SK-N-SH (cell line): ENCODE results near the gene CLASRP. TPM values are rescaled to one million over a fixed set of nuclear protein-coding genes. Genes with fewer than 3 reads are reported as not detected.

ENCODE experiments used
- CTCF ChIA-PET: fragments of 300-600, 350-600 bp; formaldehyde crosslinking; extraction: SDS; loops from one replicate; lab custom pipeline; 2021; lab: Yijun Ruan, JAX
- POLR2A ChIA-PET: fragments of 350-600 bp; sonication (Branson Sonifier 250); formaldehyde crosslinking; extraction: SDS; loops from one replicate; lab custom pipeline; 2020; ENCODE audit warnings: antibody characterized with exemption, inconsistent platforms; lab: Yijun Ruan, JAX
- DNase-seq: peaks from one replicate; pipeline ENCODE4 v3.0.0; 2012
- H2AFZ ChIP-seq: fragments of 200-600 bp; sonication (generic); 2 replicates; pipeline ENCODE4 v1.8.1; 2016; ENCODE audit warnings: antibody characterized with exemption, mild to moderate bottlenecking, low read depth
- H3F3A ChIP-seq: fragments of 200-600 bp; sonication (generic); replicated peaks from 2 replicates; pipeline ENCODE3; 2016; ENCODE audit warnings: antibody characterized with exemption, mild to moderate bottlenecking; ENCODE audit not compliant: insufficient read depth
- H3K27ac ChIP-seq, 2 experiments: fragments of 200-500 bp in 1 of 2; fragments of 200-600 bp in 1 of 2; sonication (Bioruptor generic) in 1 of 2; sonication (generic), shearing (Covaris generic) in 1 of 2; 2 replicates each; pipeline versions ENCODE4 v1.5.1 to v1.6.1; 2014 to 2016; ENCODE audit warnings: low read depth in 2 of 2, inconsistent platforms in 1 of 2, low read length in 1 of 2, mild to moderate bottlenecking in 1 of 2, mixed read lengths in 1 of 2
- H3K27me3 ChIP-seq: fragments of 200-600 bp; sonication (generic), shearing (Covaris generic); 2 replicates; pipeline ENCODE4 v1.6.1; 2016; ENCODE audit warnings: mixed run types; ENCODE audit not compliant: insufficient read depth
- H3K36me3 ChIP-seq, 2 experiments: fragments of 200-500 bp in 1 of 2; fragments of 200-600 bp in 1 of 2; sonication (Bioruptor generic) in 1 of 2; sonication (generic) in 1 of 2; replicated peaks in 1 of 2; 2 replicates each; pipeline versions ENCODE3 to v1.5.1; 2014 to 2016; ENCODE audit warnings: low read length in 1 of 2, mild to moderate bottlenecking in 1 of 2; ENCODE audit not compliant: insufficient read depth in 2 of 2, control insufficient read depth in 1 of 2
- H3K4me1 ChIP-seq, 2 experiments: fragments of 200-500 bp in 1 of 2; fragments of 200-600 bp in 1 of 2; sonication (Bioruptor generic) in 1 of 2; sonication (generic), shearing (Covaris generic) in 1 of 2; 2 replicates each; pipeline versions ENCODE4 v1.5.1 to v1.6.1; 2014 to 2016; ENCODE audit warnings: low read depth in 1 of 2, low read length in 1 of 2, mixed run types in 1 of 2; ENCODE audit not compliant: insufficient read depth in 2 of 2, control insufficient read depth in 1 of 2
- H3K4me2 ChIP-seq: fragments of 200-600 bp; sonication (generic), shearing (Covaris generic); 2 replicates; pipeline ENCODE4 v1.6.1; 2017; ENCODE audit warnings: mixed run types
- H3K4me3 ChIP-seq, 2 experiments: fragments of 200-500 bp in 1 of 2; fragments of 200-600 bp in 1 of 2; sonication (Bioruptor generic) in 1 of 2; sonication (generic), shearing (Covaris generic) in 1 of 2; 2 replicates each; pipeline versions ENCODE4 v1.5.1 to v1.8.1; 2014 to 2016; ENCODE audit warnings: low read depth in 2 of 2, inconsistent platforms in 1 of 2, low read length in 1 of 2, mild to moderate bottlenecking in 1 of 2, mixed read lengths in 1 of 2, moderate library complexity in 1 of 2
- H3K79me2 ChIP-seq: fragments of 200-600 bp; sonication (generic); 2 replicates; pipeline ENCODE4 v1.8.1; 2017; ENCODE audit warnings: mild to moderate bottlenecking; ENCODE audit not compliant: insufficient read depth
- H3K9ac ChIP-seq: fragments of 200-600 bp; sonication (generic); 2 replicates; pipeline ENCODE4 v1.6.1; 2017; ENCODE audit warnings: mixed run types
- H3K9me2 ChIP-seq: fragments of 200-600 bp; sonication (generic); 2 replicates; pipeline ENCODE4 v1.6.1; 2017; ENCODE audit warnings: mixed run types
- H3K9me3 ChIP-seq: fragments of 200-600 bp; sonication (generic); 2 replicates; pipeline ENCODE4 v1.6.1; 2017; ENCODE audit warnings: mixed run types, mild to moderate bottlenecking, moderate library complexity
- H4K20me1 ChIP-seq: fragments of 200-600 bp; sonication (generic); 2 replicates; pipeline ENCODE4 v1.6.1; 2017; ENCODE audit warnings: mild to moderate bottlenecking, mixed run types; ENCODE audit not compliant: insufficient read depth
- EP300 ChIP-seq, 2 experiments: IDR thresholded peaks; 2 replicates each; pipeline versions ENCODE4 v1.4.0 to v1.6.1; 2012; ENCODE audit warnings: borderline replicate concordance in 1 of 2, low read depth in 1 of 2, low read length in 1 of 2
- EZH2phosphoT487 ChIP-seq: fragments of 200-600 bp; sonication (generic); IDR thresholded peaks from 2 replicates; pipeline ENCODE4 v1.6.1; 2017; ENCODE audit warnings: low read depth, mixed run types, mild to moderate bottlenecking, antibody characterized with exemption, moderate library complexity, borderline replicate concordance
- GABPA ChIP-seq: IDR thresholded peaks from 2 replicates; pipeline ENCODE4 v1.4.0; 2012; ENCODE audit warnings: low read depth, mild to moderate bottlenecking
- GATA2 ChIP-seq: sonication (generic); formaldehyde crosslinking; IDR thresholded peaks from 2 replicates; pipeline ENCODE4 v1.5.0; 2020; ENCODE audit warnings: mild to moderate bottlenecking, missing genetic modification reagents
- MAX ChIP-seq: IDR thresholded peaks from 2 replicates; pipeline ENCODE4 v1.4.0; 2012; ENCODE audit warnings: low read depth
- POLR2AphosphoS5 ChIP-seq: IDR thresholded peaks from 2 replicates; pipeline ENCODE4 v1.6.1; 2012; ENCODE audit warnings: low read depth, low read length
- RCOR1 ChIP-seq: fragments of 150-350 bp; IDR thresholded peaks from 2 replicates; pipeline ENCODE4 v1.6.1; 2017; ENCODE audit warnings: antibody characterized with exemption, low read length
- REST ChIP-seq: IDR thresholded peaks from 2 replicates; pipeline ENCODE4 v1.6.1; 2012; ENCODE audit warnings: mild to moderate bottlenecking, low read depth, low read length, moderate library complexity
- RXRA ChIP-seq: IDR thresholded peaks from 2 replicates; pipeline ENCODE4 v1.4.0; 2012; ENCODE audit warnings: low read depth, mild to moderate bottlenecking, borderline replicate concordance
- SMC3 ChIP-seq: IDR thresholded peaks from 2 replicates; pipeline ENCODE4 v1.6.1; 2012; ENCODE audit warnings: low read depth, low read length, improper control_type of control experiment
- TAF1 ChIP-seq: IDR thresholded peaks from 2 replicates; pipeline ENCODE4 v1.6.1; 2012; ENCODE audit warnings: low read depth, mild to moderate bottlenecking, low read length, moderate library complexity, borderline replicate concordance
- TCF12 ChIP-seq: IDR thresholded peaks from 2 replicates; pipeline ENCODE4 v1.4.0; 2012
- TEAD4 ChIP-seq: IDR thresholded peaks from 2 replicates; pipeline ENCODE4 v1.4.0; 2012; ENCODE audit warnings: mild to moderate bottlenecking, borderline replicate concordance; ENCODE audit not compliant: insufficient read depth
- YY1 ChIP-seq: IDR thresholded peaks from 2 replicates; pipeline ENCODE4 v1.4.0; 2012; ENCODE audit warnings: low read depth, mild to moderate bottlenecking
- WGBS: methylation state at CpG from one replicate; pipeline ENCODE4 v1.1.6; 2017; ENCODE audit warnings: low lambda C conversion rate; 5-methylcytosine and 5-hydroxymethylcytosine counted together
- polyA plus RNA-seq, 3 experiments: library from polyadenylated mRNA; depleted of rRNA; stranded (reverse); fragments of >200 nt; gene quantifications; 2 replicates each; pipeline ENCODE4 v1.2.3, GENCODE V29; 2012

The CLASRP gene
- polyA plus RNA-seq, 1 of the 3 experiments (the other 2 are of a cell fraction): 54.8 TPM

- DNase-seq: no peak
- H3K4me2 ChIP-seq: no peak overlapping the region
- no peak overlapping the region for H3K4me3 ChIP-seq
- H3K36me3 ChIP-seq: peaks cover 0 to 14% of the 10 kb centered on the region in 2 experiments
- H3K9me3 ChIP-seq: no peaks in the 10 kb centered on the region
- H3F3A ChIP-seq: peaks cover 5% of the 10 kb centered on the region
- no peaks in the 10 kb centered on the region for H3K4me1 ChIP-seq
- H3K9me2 ChIP-seq: no peaks in the 10 kb centered on the region
- POLR2A ChIA-PET: no interaction called here
- no peak overlapping the region for H3K9ac ChIP-seq
- no peaks in the 10 kb centered on the region for H4K20me1 ChIP-seq
- CTCF ChIA-PET: interaction anchor here (1.2 to 4.5 kb wide), 2 partner anchors 14 to 28 kb away, joined by 4 to 13 read pairs; no protein-coding TSS in a partner anchor
- no peak overlapping the region for H3K27ac ChIP-seq
- TF ChIP-seq GATA2 (CRISPR knock-in tag) (no peak), GABPA (no peak), RCOR1 (no peak), EZH2phosphoT487 (no peak), RXRA (no peak), YY1 (no peak), TEAD4 (no peak), POLR2AphosphoS5 (no peak)
- no peak overlapping the region for H2AFZ ChIP-seq
- no peaks in the 10 kb centered on the region for H3K27me3 ChIP-seq
- 80% methylated on average over 6 of the region's 6 CpGs for WGBS
- H3K79me2 ChIP-seq: no peaks in the 10 kb centered on the region
Observed at GRCh38 chr19:45030825-45031224, 8.0 kb upstream of the CLASRP start.

- 92% methylated on average over 15 of the region's 18 CpGs for WGBS
- no peak for DNase-seq
- H3K4me3 ChIP-seq: no peak overlapping the region
- H3K4me1 ChIP-seq: no peaks in the 10 kb centered on the region
- H3K36me3 ChIP-seq: peaks cover 0 to 14% of the 10 kb centered on the region in 2 experiments
- no peak overlapping the region for H3K4me2 ChIP-seq
- no peaks in the 10 kb centered on the region for H3K9me3 ChIP-seq
- H3K9me2 ChIP-seq: no peaks in the 10 kb centered on the region
- CTCF ChIA-PET: no interaction called here
- no peak overlapping the region for H3K9ac ChIP-seq
- no peaks in the 10 kb centered on the region for H3K27me3 ChIP-seq
- H2AFZ ChIP-seq: no peak overlapping the region
- TF ChIP-seq TAF1 (no peak), REST (no peak), GABPA (no peak), SMC3 (no peak), TCF12 (no peak), EP300 (IDR thresholded peaks at IDR 0.05; ENCODE audit: borderline replicate concordance in 1 of 2, low read depth in 1 of 2, low read length in 1 of 2) (no peak), MAX (no peak)
- TF ChIP-seq, all 33 proteins: peak for 0
- Histone ChIP-seq H3K27ac (no peak overlapping the region), H3K79me2 (no peaks in the 10 kb centered on the region), H3F3A (peaks cover 7% of the 10 kb centered on the region), H4K20me1 (no peaks in the 10 kb centered on the region)
- POLR2A ChIA-PET: no interaction called here
Observed at GRCh38 chr19:45032421-45032820, 6.4 kb upstream of the CLASRP start.
